D721Med (cell line): Measurements from ENCODE around the gene PLCD3.

Experiments used
- DNase-seq: peaks from one replicate; pipeline ENCODE4 v3.0.0; 2011; ENCODE audit warnings: low spot score; ENCODE audit not compliant: insufficient read length
- FAIRE-seq: peaks from 2 replicates; lab custom pipeline; 2011; peaks lifted over from hg19 to GRCh38; lab: Jason Lieb, UNC
- TF ChIP-seq, protein P1 (sequence below): IDR thresholded peaks from 2 replicates; pipeline ENCODE4 v1.5.1; 2012; ENCODE audit warnings: mild to moderate bottlenecking, control low read depth; ENCODE audit not compliant: insufficient read depth; ENCODE audit errors: missing control alignments

PLCD3 gene

DNA sequence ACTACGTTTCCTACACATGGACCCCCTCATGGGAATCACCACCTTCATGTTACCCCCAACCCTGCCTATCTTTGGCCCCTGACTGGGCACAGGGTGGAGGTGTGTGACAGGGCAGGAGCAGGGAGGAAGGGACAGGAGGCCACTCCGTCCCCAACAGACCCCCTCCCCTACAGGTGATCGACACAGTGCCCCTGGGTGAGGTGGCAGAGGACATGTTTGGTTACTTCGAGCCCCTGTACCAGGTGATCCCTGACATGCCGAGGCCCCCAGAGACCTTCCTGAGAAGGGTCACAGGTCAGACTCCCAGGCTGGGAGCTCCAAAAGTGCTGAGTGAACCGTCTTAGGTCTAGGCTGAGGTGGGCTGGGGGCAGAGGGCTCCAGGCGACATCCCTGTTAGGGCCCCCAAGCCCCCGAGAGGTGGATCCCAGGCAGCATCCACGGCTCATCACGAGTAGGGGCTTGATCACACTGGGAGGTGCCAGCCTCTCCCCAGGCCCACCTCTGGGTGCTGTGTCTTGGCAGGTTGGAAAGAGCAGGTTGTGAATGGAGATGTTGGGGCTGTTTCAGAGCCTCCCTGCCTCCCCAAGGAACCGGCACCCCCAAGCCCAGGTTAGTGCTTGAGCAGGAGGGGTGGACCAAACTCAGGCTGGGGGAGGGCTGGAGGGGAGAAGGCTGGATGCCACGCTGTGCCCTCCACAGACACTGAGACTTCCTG lies 4.7 kb upstream of the PLCD3 start:
- TF ChIP-seq, protein P1, sequence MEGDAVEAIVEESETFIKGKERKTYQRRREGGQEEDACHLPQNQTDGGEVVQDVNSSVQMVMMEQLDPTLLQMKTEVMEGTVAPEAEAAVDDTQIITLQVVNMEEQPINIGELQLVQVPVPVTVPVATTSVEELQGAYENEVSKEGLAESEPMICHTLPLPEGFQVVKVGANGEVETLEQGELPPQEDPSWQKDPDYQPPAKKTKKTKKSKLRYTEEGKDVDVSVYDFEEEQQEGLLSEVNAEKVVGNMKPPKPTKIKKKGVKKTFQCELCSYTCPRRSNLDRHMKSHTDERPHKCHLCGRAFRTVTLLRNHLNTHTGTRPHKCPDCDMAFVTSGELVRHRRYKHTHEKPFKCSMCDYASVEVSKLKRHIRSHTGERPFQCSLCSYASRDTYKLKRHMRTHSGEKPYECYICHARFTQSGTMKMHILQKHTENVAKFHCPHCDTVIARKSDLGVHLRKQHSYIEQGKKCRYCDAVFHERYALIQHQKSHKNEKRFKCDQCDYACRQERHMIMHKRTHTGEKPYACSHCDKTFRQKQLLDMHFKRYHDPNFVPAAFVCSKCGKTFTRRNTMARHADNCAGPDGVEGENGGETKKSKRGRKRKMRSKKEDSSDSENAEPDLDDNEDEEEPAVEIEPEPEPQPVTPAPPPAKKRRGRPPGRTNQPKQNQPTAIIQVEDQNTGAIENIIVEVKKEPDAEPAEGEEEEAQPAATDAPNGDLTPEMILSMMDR, result no peak
- FAIRE-seq (no peak), DNase-seq (no peak)

DNA sequence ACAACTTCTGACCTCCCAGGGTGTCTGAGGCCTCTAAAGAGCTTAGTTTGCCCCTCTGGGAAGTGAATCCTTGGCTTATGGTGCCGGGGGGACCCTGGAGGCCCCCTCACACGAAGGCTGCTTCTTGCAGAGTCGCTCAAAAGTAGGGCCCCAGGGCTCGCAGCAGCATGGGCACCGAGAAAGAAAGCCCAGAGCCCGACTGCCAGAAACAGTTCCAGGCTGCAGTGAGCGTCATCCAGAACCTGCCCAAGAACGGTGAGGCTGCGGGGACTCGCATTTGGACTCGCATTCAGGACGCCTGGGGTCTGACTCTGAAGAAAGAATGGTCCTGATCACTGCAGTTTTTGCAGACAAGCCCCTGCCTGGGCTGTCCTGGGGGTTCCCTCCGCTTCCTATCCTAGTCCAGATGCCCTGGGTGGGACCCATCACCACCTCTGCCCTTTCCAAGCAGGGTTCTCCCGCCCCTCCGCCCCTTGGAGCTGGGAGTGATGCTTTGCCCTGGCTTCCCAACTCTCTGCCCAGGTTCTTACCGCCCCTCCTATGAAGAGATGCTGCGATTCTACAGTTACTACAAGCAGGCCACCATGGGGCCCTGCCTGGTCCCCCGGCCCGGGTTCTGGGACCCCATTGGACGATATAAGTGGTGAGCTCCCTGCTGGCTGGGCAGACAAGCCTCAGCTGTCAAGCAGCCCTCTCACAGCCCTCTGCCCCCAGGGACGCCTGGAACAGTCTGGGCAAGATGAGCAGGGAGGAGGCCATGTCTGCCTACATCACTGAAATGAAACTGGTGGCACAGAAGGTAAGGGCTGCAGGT lies 3.9 kb upstream of the PLCD3 start:
- no peak for DNase-seq
- FAIRE-seq, result no peak
- TF ChIP-seq, protein P1, result no peak

DNA sequence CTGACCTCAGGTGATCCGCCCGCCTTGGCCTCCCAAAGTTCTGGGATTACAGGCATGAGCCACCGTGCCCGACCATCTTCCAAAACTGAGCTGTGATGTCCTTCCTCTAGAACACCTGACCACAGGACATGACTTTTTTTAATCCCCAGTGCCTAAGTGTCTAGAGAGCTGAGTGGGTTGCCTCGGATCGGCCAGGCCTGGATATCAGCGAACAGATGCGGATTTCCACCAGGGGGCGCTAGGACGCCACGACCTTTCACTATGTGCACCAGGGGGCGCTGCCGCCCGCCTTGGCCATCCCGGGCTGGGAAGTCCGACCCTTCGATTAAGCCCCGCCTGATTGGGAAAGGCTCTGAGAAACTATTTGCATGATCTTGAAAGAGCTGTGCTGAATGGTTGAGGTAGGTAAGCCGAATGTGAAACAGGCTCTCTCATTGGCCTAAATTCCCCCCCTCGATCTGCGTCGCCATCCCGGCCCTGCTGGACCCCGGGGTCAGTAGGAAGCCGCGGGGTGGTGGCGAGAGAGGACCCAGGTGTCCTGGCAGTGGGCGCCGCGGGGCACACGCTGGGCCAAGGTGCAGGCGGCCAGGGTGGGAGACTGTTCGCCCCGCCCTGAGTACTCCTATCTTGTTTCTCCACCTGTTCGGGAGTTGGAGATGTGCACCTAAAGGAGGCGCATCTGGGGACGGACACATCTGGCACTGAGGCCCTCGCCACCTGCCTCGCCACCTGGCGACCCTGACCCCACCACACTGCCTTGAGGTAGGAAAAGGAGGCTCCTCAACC lies 3.1 kb upstream of the PLCD3 start, which contains the start of gene ACBD4:
ACBD4 (plus strand) TSS at position 496 of the 786 bp plus-strand sequence. CDS start 458 bp downstream, outside the sequence.
- FAIRE-seq (peak; percentile 21), DNase-seq (peak; percentile 97)
- TF ChIP-seq, protein P1, result peak; percentile 100

- FAIRE-seq, result no peak
- peak; percentile 83 for DNase-seq
- TF ChIP-seq, protein P1, result peak; percentile 45
These were observed 503 bp upstream of the PLCD3 start for GRCh38 chr17:45132572-45133463.

GRCh38 chr17:45131616-45132319 lies 547 bp downstream of the PLCD3 start:
- TF ChIP-seq, protein P1, result peak; percentile 59
- FAIRE-seq, result no peak
- DNase-seq, result no peak
